Trophoblast cell (in vitro differentiated cells and primary cell): Measurements from ENCODE around the gene BABAM2.

Source experiments
- DNase-seq, 2 donors: peaks; one replicate each; pipeline ENCODE4 v3.0.0-alpha.2; 2016
- H2AFZ ChIP-seq: 2 replicates; pipeline ENCODE4 v1.6.1; 2013; ENCODE audit warnings: low read length, moderate library complexity, mild to moderate bottlenecking; ENCODE audit not compliant: insufficient read depth, poor library complexity
- H2AK5ac ChIP-seq: 2 replicates; pipeline ENCODE4 v1.6.1; 2013; ENCODE audit warnings: mild to moderate bottlenecking, low read length
- H2BK120ac ChIP-seq: 2 replicates; pipeline ENCODE4 v1.6.1; 2013; ENCODE audit warnings: low read length, mild to moderate bottlenecking, moderate library complexity; ENCODE audit not compliant: insufficient read depth, poor library complexity
- H2BK12ac ChIP-seq: 2 replicates; pipeline ENCODE4 v1.6.1; 2013; ENCODE audit warnings: mild to moderate bottlenecking, low read length, moderate library complexity
- H2BK5ac ChIP-seq: 2 replicates; pipeline ENCODE4 v1.6.1; 2013; ENCODE audit warnings: low read length, low read depth, moderate library complexity, mild to moderate bottlenecking; ENCODE audit not compliant: poor library complexity
- H3K14ac ChIP-seq: 2 replicates; pipeline ENCODE4 v1.6.1; 2013; ENCODE audit warnings: mild to moderate bottlenecking, low read length
- H3K18ac ChIP-seq: 2 replicates; pipeline ENCODE4 v1.6.1; 2013; ENCODE audit warnings: mild to moderate bottlenecking, low read length
- H3K23ac ChIP-seq: 2 replicates; pipeline ENCODE4 v1.6.1; 2013; ENCODE audit warnings: low read length
- H3K27ac ChIP-seq: 2 replicates; pipeline ENCODE4 v1.5.1; 2013; ENCODE audit warnings: low read depth, mild to moderate bottlenecking, inconsistent platforms, low read length, moderate library complexity
- H3K27me3 ChIP-seq: 2 replicates; pipeline ENCODE4 v1.6.1; 2013; ENCODE audit warnings: inconsistent platforms, mild to moderate bottlenecking, low read length, moderate library complexity; ENCODE audit not compliant: insufficient read depth
- H3K36me3 ChIP-seq, 2 experiments: 1 replicate in 1 of 2; 2 replicates in 1 of 2; pipeline ENCODE4 v1.6.1; 2013; ENCODE audit warnings: low read length in 2 of 2, mild to moderate bottlenecking in 2 of 2, moderate library complexity in 1 of 2; ENCODE audit not compliant: insufficient read depth in 2 of 2, control insufficient read depth in 1 of 2
- H3K4ac ChIP-seq: 2 replicates; pipeline ENCODE4 v1.6.1; 2013; ENCODE audit warnings: low read depth, mild to moderate bottlenecking, low read length, moderate library complexity
- H3K4me1 ChIP-seq, 2 experiments: 1 replicate in 1 of 2; 2 replicates in 1 of 2; pipeline ENCODE4 v1.6.1; 2013; ENCODE audit warnings: low read length in 2 of 2, mild to moderate bottlenecking in 2 of 2, moderate library complexity in 1 of 2; ENCODE audit not compliant: insufficient read depth in 2 of 2, control insufficient read depth in 1 of 2
- H3K4me2 ChIP-seq: 2 replicates; pipeline ENCODE4 v1.6.1; 2013; ENCODE audit warnings: inconsistent platforms, mild to moderate bottlenecking, low read length, moderate library complexity
- H3K4me3 ChIP-seq: 2 replicates; pipeline ENCODE4 v1.5.1; 2013; ENCODE audit warnings: mild to moderate bottlenecking, low read depth, low read length, inconsistent platforms
- H3K79me1 ChIP-seq: one replicate; pipeline ENCODE4 v1.6.1; 2013; ENCODE audit warnings: low read length
- H3K79me2 ChIP-seq: 2 replicates; pipeline ENCODE4 v1.6.1; 2013; ENCODE audit warnings: low read length, mild to moderate bottlenecking; ENCODE audit not compliant: control insufficient read depth, insufficient read depth, poor library complexity
- H3K9ac ChIP-seq: 2 replicates; pipeline ENCODE4 v1.6.1; 2013; ENCODE audit warnings: mild to moderate bottlenecking, low read length
- H3K9me3 ChIP-seq: 2 replicates; pipeline ENCODE4 v1.6.1; 2013; ENCODE audit warnings: low read depth, mild to moderate bottlenecking, control low read depth, inconsistent platforms, low read length; ENCODE audit not compliant: insufficient read depth
- H4K12ac ChIP-seq: 2 replicates; pipeline ENCODE4 v1.6.1; 2013; ENCODE audit warnings: low read depth, mild to moderate bottlenecking, low read length, moderate library complexity
- H4K8ac ChIP-seq: 2 replicates; pipeline ENCODE4 v1.6.1; 2013; ENCODE audit warnings: low read depth, mild to moderate bottlenecking, low read length, moderate library complexity
- H4K91ac ChIP-seq: one replicate; pipeline ENCODE4 v1.6.1; 2013; ENCODE audit warnings: low read depth, mild to moderate bottlenecking, low read length, moderate library complexity
- WGBS: extraction: QIAGEN DNeasy Blood & Tissue Kit; methylation state at CpG from one replicate; pipeline ENCODE4 v1.1.7; 2013; ENCODE audit warnings: missing lambda C conversion rate; ENCODE audit not compliant: insufficient read length, insufficient coverage; ENCODE audit errors: extremely low coverage; 5-methylcytosine and 5-hydroxymethylcytosine counted together

Gene BABAM2

DNA sequence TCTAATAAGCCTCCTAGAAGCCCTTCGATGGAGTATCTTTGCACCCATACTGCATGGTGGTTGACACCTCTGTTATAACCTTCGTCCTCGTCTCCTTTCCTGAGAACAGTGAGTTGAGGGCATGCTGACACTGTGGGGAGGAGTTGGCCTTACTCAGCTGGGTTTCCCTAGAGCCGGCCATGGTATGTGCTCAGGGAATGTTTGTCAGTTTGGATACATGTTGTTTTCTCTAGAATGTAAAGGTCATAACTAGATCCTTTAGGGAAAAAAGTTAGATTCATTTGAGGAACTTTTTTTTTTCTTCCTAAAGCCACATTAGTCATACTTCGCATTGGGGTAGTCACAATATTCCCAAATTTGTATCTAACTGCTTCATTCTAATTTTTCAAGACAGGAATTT is 396.1 kb downstream of the BABAM2 start:
- peaks cover 0 to 3% of the 10 kb centered on the region in 2 experiments for H3K4me1 ChIP-seq
- no peak overlapping the region for H4K8ac ChIP-seq
- H2AFZ ChIP-seq: no peak overlapping the region
- H3K36me3 ChIP-seq: no peaks in the 10 kb centered on the region
- no peak overlapping the region for H2BK5ac ChIP-seq
- H4K91ac ChIP-seq: no peak overlapping the region
- H3K27ac ChIP-seq: no peak overlapping the region
- no peak overlapping the region for H3K4me2 ChIP-seq
- no peaks in the 10 kb centered on the region for H3K79me2 ChIP-seq
- H2AK5ac ChIP-seq: no peak overlapping the region
- no peak overlapping the region for H2BK12ac ChIP-seq
- no peaks in the 10 kb centered on the region for H3K27me3 ChIP-seq
- H3K14ac ChIP-seq: no peak overlapping the region
- H3K79me1 ChIP-seq: no peaks in the 10 kb centered on the region
- no peak for DNase-seq
- no peak overlapping the region for H3K4ac ChIP-seq
- H3K9me3 ChIP-seq: no peaks in the 10 kb centered on the region
- H3K23ac ChIP-seq: no peak overlapping the region
- H3K18ac ChIP-seq: no peak overlapping the region
- H2BK120ac ChIP-seq: no peak overlapping the region
- H3K9ac ChIP-seq: no peak overlapping the region
- H4K12ac ChIP-seq: no peak overlapping the region
- WGBS: no CpG with 5 or more reads among the region's 5 CpGs
- H3K4me3 ChIP-seq: no peak overlapping the region

DNA sequence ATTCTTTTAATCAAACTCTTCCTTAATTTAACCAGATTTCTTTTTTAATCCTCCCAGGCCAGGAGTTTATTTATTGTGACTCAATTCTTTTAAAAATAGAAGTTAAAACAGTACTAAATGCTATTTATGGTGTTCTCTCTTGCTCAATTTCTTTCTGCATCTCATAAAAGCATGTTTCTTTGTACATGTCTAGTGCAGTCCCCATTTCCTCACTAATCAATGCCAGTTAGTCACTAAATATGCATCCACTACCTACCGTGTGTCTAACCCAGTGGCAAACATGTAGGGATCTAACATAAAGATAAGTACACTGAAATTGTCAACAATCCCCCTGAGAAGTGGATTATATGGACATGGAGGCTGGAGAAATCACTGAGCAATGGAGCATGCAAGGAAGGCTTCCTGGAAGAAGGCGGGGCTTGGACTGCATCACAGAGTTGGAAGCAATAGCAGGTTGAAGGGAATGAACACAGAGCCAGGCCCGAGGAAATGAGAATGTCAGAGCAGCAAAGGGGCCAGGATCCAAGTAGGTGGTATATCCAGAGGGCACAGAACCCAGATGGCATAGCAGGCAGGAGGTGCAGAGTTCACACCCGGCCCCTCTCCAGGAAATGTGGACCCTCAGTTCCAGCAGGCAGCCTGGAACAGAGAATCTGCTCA is 396.9 kb downstream of the BABAM2 start:
- Histone ChIP-seq H3K4ac (no peak overlapping the region), H3K79me2 (no peaks in the 10 kb centered on the region), H2BK12ac (no peak overlapping the region), H3K27me3 (no peaks in the 10 kb centered on the region), H3K9me3 (no peaks in the 10 kb centered on the region), H3K27ac (no peak overlapping the region), H3K4me1 (peaks cover 0 to 3% of the 10 kb centered on the region in 2 experiments), H3K79me1 (no peaks in the 10 kb centered on the region), H3K4me3 (no peak overlapping the region), H2BK5ac (no peak overlapping the region), H2AK5ac (no peak overlapping the region), H3K14ac (no peak overlapping the region), H3K36me3 (no peaks in the 10 kb centered on the region), H3K9ac (no peak overlapping the region), H4K8ac (no peak overlapping the region), H4K91ac (no peak overlapping the region), H3K23ac (no peak overlapping the region), H3K4me2 (no peak overlapping the region), H2BK120ac (no peak overlapping the region), H3K18ac (no peak overlapping the region), H4K12ac (no peak overlapping the region), H2AFZ (no peak overlapping the region)
- no peak for DNase-seq
- no CpG with 5 or more reads among the region's 4 CpGs for WGBS

DNA sequence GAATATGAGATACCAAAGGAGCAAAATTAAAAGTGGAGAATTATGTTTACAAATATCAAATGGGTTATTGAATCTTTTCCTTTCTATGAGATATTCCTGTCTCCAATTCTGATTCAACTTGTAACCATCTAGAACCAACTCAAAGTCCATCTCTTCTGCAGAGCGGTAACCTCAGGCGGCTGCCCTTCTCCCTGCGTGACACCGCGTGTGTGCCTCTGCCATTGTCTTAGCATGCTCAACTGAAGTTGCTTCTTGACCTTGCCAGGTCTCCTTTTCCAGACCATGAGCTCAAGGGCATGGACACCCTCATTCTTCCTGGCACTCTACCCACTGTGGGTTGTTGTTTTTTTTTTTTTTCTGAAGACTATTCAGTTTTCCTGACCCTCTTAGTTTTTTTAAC is 398.1 kb downstream of the BABAM2 start:
- no peak overlapping the region for H3K4me3 ChIP-seq
- no peak overlapping the region for H3K14ac ChIP-seq
- no peak overlapping the region for H3K4ac ChIP-seq
- H4K12ac ChIP-seq: no peak overlapping the region
- no peak overlapping the region for H3K23ac ChIP-seq
- peaks cover 0 to 3% of the 10 kb centered on the region in 2 experiments for H3K4me1 ChIP-seq
- H3K9me3 ChIP-seq: no peaks in the 10 kb centered on the region
- H3K79me1 ChIP-seq: peaks cover 2% of the 10 kb centered on the region
- no peak overlapping the region for H3K18ac ChIP-seq
- no CpG with 5 or more reads among the region's 5 CpGs for WGBS
- H3K27me3 ChIP-seq: no peaks in the 10 kb centered on the region
- H3K79me2 ChIP-seq: no peaks in the 10 kb centered on the region
- no peak for DNase-seq
- H3K27ac ChIP-seq: no peak overlapping the region
- no peak overlapping the region for H2AK5ac ChIP-seq
- H2BK120ac ChIP-seq: no peak overlapping the region
- no peak overlapping the region for H2BK12ac ChIP-seq
- no peak overlapping the region for H4K8ac ChIP-seq
- no peak overlapping the region for H2BK5ac ChIP-seq
- no peaks in the 10 kb centered on the region for H3K36me3 ChIP-seq
- H4K91ac ChIP-seq: no peak overlapping the region
- no peak overlapping the region for H3K4me2 ChIP-seq
- H2AFZ ChIP-seq: no peak overlapping the region
- H3K9ac ChIP-seq: no peak overlapping the region

DNA sequence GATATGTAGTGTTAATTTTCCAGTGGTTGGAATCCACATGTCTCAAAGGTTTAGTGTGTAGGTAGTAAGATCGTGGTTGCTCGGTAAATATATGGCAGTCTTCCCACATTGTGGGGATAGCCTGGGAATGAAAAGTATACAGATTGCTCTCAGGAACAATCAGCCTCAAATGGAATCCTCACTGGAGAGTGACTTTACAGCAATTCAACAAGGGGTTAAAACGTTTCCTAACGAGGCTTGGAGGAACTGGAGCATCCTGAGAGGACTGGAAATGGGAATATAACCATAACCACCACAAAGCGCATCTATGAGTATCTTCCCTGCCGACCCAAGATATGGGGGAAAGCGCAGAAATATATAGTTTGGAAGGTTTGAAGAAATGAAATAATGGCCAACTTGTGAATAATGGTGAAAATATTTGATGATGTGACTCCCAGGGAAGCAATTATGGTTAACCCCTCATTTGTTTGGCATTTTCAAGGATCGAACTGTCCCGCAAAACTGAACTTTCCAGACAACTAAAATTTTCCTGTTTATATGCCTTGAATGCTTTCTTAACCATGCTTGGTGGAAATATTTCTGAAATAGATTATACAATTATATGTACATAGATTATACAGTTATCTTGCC is 401.4 kb downstream of the BABAM2 start:
- no peak overlapping the region for H2AK5ac ChIP-seq
- no peak overlapping the region for H3K27ac ChIP-seq
- H4K12ac ChIP-seq: no peak overlapping the region
- no peaks in the 10 kb centered on the region for H3K36me3 ChIP-seq
- H3K23ac ChIP-seq: no peak overlapping the region
- H3K27me3 ChIP-seq: no peaks in the 10 kb centered on the region
- H4K91ac ChIP-seq: no peak overlapping the region
- no peak overlapping the region for H3K18ac ChIP-seq
- no peak overlapping the region for H2AFZ ChIP-seq
- H2BK5ac ChIP-seq: no peak overlapping the region
- no peak overlapping the region for H2BK12ac ChIP-seq
- H3K4me2 ChIP-seq: no peak overlapping the region
- H4K8ac ChIP-seq: no peak overlapping the region
- no peak overlapping the region for H3K14ac ChIP-seq
- no peaks in the 10 kb centered on the region for H3K9me3 ChIP-seq
- H3K4me3 ChIP-seq: no peak overlapping the region
- peaks cover 2% of the 10 kb centered on the region for H3K79me1 ChIP-seq
- no peaks in the 10 kb centered on the region for H3K79me2 ChIP-seq
- H3K4ac ChIP-seq: no peak overlapping the region
- DNase-seq: no peak
- no peak overlapping the region for H3K9ac ChIP-seq
- no peak overlapping the region for H2BK120ac ChIP-seq
- WGBS: no CpG with 5 or more reads among the region's 9 CpGs
- H3K4me1 ChIP-seq: no peaks in the 10 kb centered on the region
